NCI-H146 (cell line): ENCODE data around the gene PPP1R3E.

Source experiments
- DNase-seq: peaks from one replicate; lab custom pipeline; 2025; lab: John Stamatoyannopoulos, UW

PPP1R3E gene

GRCh38 chr14:23322568-23323517, 20.2 kb upstream of the PPP1R3E start:
- no peak for DNase-seq

- peak; percentile 57 for DNase-seq
These were observed 19.2 kb upstream of the PPP1R3E start for GRCh38 chr14:23321572-23322547.

GRCh38 chr14:23320584-23321571, 18.2 kb upstream of the PPP1R3E start, which contains the start of gene PABPN1:
TSS of gene PABPN1 (plus strand) at chr14:23321457. CDS start at chr14:23321470, 13 bp downstream.
- DNase-seq: peak; percentile 100

GRCh38 chr14:23319746-23320583, 17.3 kb upstream of the PPP1R3E start:
- no peak for DNase-seq

GRCh38 chr14:23316300-23316699, 13.6 kb upstream of the PPP1R3E start:
- no peak for DNase-seq

- no peak for DNase-seq
These were observed 7.9 kb upstream of the PPP1R3E start for GRCh38 chr14:23310546-23310945.

- no peak for DNase-seq
These were observed 6.2 kb upstream of the PPP1R3E start for GRCh38 chr14:23308721-23309445.

GRCh38 chr14:23307687-23308644, 5.3 kb upstream of the PPP1R3E start:
- DNase-seq: no peak

- no peak for DNase-seq
These were observed 4.5 kb upstream of the PPP1R3E start for GRCh38 chr14:23307146-23307530.

- peak; percentile 93 for DNase-seq
These were observed 3.9 kb upstream of the PPP1R3E start, which contains the start of gene BCL2L2 for GRCh38 chr14:23306412-23307145. TSS of gene BCL2L2 (plus strand) at chr14:23306833. CDS start at chr14:23307768, 935 bp downstream.

GRCh38 chr14:23301969-23302289, 730 bp downstream of the PPP1R3E start:
- no peak for DNase-seq

GRCh38 chr14:23301288-23301968, 1.2 kb downstream of the PPP1R3E start:
- DNase-seq: peak; percentile 98

- DNase-seq: peak; percentile 36
These were observed 1.9 kb downstream of the PPP1R3E start for GRCh38 chr14:23300687-23301223.

GRCh38 chr14:23299986-23300686, 2.5 kb downstream of the PPP1R3E start:
- DNase-seq: no peak

- no peak for DNase-seq
These were observed 3.3 kb downstream of the PPP1R3E start for GRCh38 chr14:23299211-23299957.
